Head of caudate nucleus (tissue), 42 donors: Measurements from ENCODE around the gene GPBP1.
"Not testable (repeated sequence)": the region's sequence is repeated elsewhere in the genome, so short reads cannot be mapped to it uniquely, and the experiment has no call there.

Source experiments
- DNase-seq, 42 donors: peaks; one replicate each; pipeline versions ENCODE4 v3.0.0 to v3.0.0-alpha.2; 2020 to 2021; ENCODE audit warnings: mixed read lengths in 7 of 42
- intact Hi-C: fragments of 100-400 bp; cut with DNase I; formaldehyde crosslinking; loops from one replicate; pipeline ENCODE4 v1.15.0; 2022

Gene GPBP1

DNA sequence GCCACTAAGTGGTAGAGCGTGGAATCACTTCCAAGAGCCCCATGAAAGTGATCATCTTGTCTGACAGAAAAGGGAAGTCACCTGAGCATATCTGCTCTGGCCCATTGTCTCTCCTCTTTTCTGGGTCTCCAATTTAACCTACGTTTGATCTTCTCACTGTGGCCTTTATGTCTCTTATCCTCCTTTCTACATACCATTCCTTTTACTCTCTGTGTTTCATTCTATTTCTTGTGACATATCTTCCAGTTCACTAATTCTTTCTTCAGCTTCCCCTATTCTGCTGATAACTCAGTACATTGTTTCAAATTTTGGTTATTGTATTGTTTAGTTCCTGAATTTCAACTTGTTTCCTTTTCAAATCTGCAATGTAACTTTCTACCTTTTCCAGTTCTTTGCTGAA, 132.5 kb downstream of the GPBP1 start:
- intact Hi-C loops = loop anchor here (10.0 kb wide), 1 partner anchor 188 kb away; no protein-coding TSS in a partner anchor
- no peak for DNase-seq

GRCh38 chr5:57307516-57307915, 133.7 kb downstream of the GPBP1 start:
- intact Hi-C loops = loop anchor here (10.0 kb wide), 1 partner anchor 187 kb away; no protein-coding TSS in a partner anchor
- no peak for DNase-seq

- intact Hi-C loops = loop anchor here (10.0 kb wide), 1 partner anchor 186 kb away; no protein-coding TSS in a partner anchor
- not testable (repeated sequence) for DNase-seq
These were observed 135.2 kb downstream of the GPBP1 start for GRCh38 chr5:57309022-57309421.

- intact Hi-C loops = no loop called here
- no peak for DNase-seq
These were observed 137.4 kb downstream of the GPBP1 start for GRCh38 chr5:57311251-57311650.

GRCh38 chr5:57311921-57312735, 138.3 kb downstream of the GPBP1 start:
- intact Hi-C loops = no loop called here
- no peak for DNase-seq

DNA sequence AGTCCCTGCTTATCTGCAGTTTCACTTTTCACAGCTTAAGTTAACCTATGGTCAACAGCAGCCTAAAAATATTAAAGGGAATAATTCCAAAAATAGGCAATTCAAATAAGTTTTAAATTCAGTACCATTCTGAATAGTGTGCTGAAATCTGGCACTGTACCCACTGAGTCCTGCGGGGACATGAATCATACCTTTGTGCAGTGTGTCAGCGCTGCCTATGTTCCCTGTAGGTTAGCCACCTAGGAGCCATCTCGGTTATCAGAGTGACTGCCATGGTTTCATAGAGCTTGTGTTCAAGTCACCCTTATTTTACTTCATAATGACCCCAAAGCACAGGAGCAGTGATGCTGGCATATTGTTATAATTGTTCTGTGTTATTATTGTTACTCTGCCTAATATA, 139.9 kb downstream of the GPBP1 start:
- intact Hi-C loops = no loop called here
- DNase-seq = no peak
